SH-SY5Y (cell line): Measurements from ENCODE around the gene OTOF.

Source experiments
- GATA2 ChIP-seq: IDR thresholded peaks from 2 replicates; pipeline ENCODE4 v1.6.1; 2011; ENCODE audit warnings: mild to moderate bottlenecking, low read depth, low read length
- GATA3 ChIP-seq: IDR thresholded peaks from 2 replicates; pipeline ENCODE4 v1.6.1; 2011; ENCODE audit warnings: low read depth, mild to moderate bottlenecking, low read length, moderate library complexity

GRCh38 chr2:26522325-26522724, 44.4 kb upstream of the OTOF start:
- TF ChIP-seq GATA2, result no peak
- TF ChIP-seq GATA3, result no peak
